Right lobe of liver (tissue), 6 donors: ENCODE results near the gene ARMC3. TPM values are rescaled to one million over a fixed set of nuclear protein-coding genes. Genes with fewer than 3 reads are reported as not detected.

Experiments used
- ATAC-seq, 4 donors: fragments of 200-7000 bp; cut with Tn5 transposase; one replicate each; pipeline ENCODE4 v1.9.1; 2020; ENCODE audit warnings: mild to moderate bottlenecking in 4 of 4, moderate library complexity in 4 of 4
- DNase-seq, 3 donors: peaks; one replicate each; pipeline ENCODE4 v3.0.0-alpha.2; 2020
- H3K27ac ChIP-seq, 3 donors: fragments of 200-600 bp; one replicate each; pipeline ENCODE4 v1.8.0; 2022
- H3K27me3 ChIP-seq, 2 donors: fragments of 200-600 bp; one replicate each; pipeline ENCODE4 v1.8.0; 2022
- H3K36me3 ChIP-seq, 4 donors: fragments of 200-600 bp; sonication (generic) in 1 of 4; one replicate each; pipeline versions ENCODE4 v1.5.1 to v1.8.0; 2017 to 2022; ENCODE audit warnings: control low read depth in 1 of 4
- H3K4me1 ChIP-seq, 4 donors: fragments of 200-600 bp; sonication (generic) in 1 of 4; one replicate each; pipeline versions ENCODE4 v1.5.1 to v1.8.0; 2017 to 2022; ENCODE audit warnings: control low read depth in 1 of 4
- H3K4me3 ChIP-seq, 3 donors: fragments of 200-600 bp; one replicate each; pipeline ENCODE4 v1.8.0; 2022
- H3K9me3 ChIP-seq, 4 donors: fragments of 200-600 bp; sonication (generic) in 1 of 4; one replicate each; pipeline versions ENCODE4 v1.5.1 to v1.8.0; 2017 to 2022; ENCODE audit warnings: control low read depth in 1 of 4
- CTCF ChIP-seq, 4 donors: fragments of 200-600 bp in 3 of 4; fragments of 450-650 bp in 1 of 4; IDR thresholded peaks; one replicate each; pipeline versions ENCODE4 v1.5.1 to v1.8.0; 2016 to 2022; ENCODE audit warnings: antibody characterized with exemption in 4 of 4, mild to moderate bottlenecking in 2 of 4
- POLR2A ChIP-seq: fragments of 450-650 bp; IDR thresholded peaks from one replicate; pipeline ENCODE4 v1.6.1; 2017; ENCODE audit warnings: antibody characterized with exemption, mild to moderate bottlenecking
- WGBS: methylation state at CpG from one replicate; pipeline ENCODE4 v1.1.6; 2018; ENCODE audit warnings: low coverage, low lambda C conversion rate; ENCODE audit not compliant: insufficient coverage; ENCODE audit errors: missing lambda C conversion rate; 5-methylcytosine and 5-hydroxymethylcytosine counted together
- intact Hi-C, 2 donors: fragments of 100-400 bp; cut with DNase I; formaldehyde crosslinking; loops; one replicate each; pipeline versions ENCODE4 v1.11.2 to v1.14.1; 2022
- total RNA-seq, 6 experiments: library from RNA; depleted of rRNA in 2 of 6; stranded (reverse); fragments of >200 nt in 2 of 6; fragmentation: NEBNext Ultra II Directional in 3 of 6; extraction: Animal tissue kit (Norgen Biotek cat#: 25700) in 3 of 6; gene quantifications; one replicate each; pipeline versions ENCODE4 v1.1.0 to v1.2.4, GENCODE V29; 2016 to 2023
- donor health status: DM: no; HTN: yes; CAD: no.
- donor health status: DM: no; HTN: no; CAD: no.
- donor health status: DM: no; HTN: no; CAD: no.
- donor health status: DM: no; HTN: yes; CAD: no.
- donor health status: DM: no; HTN: yes; CAD: no.

ARMC3 gene
- total RNA-seq, 6 experiments from 2014 or later, result not detected

- H3K36me3 ChIP-seq, result no peaks in the 10 kb centered on the region
- no peak overlapping the region for H3K27ac ChIP-seq
- ATAC-seq, result no peak
- no peaks in the 10 kb centered on the region for H3K9me3 ChIP-seq
- WGBS, result 60% methylated on average over 3 of the region's 6 CpGs
- TF ChIP-seq POLR2A (no peak), CTCF (IDR thresholded peaks at IDR 0.05) (no peak)
- intact Hi-C loops, result no loop called here
- DNase-seq, result no peak
- no peaks in the 10 kb centered on the region for H3K4me1 ChIP-seq
- no peaks in the 10 kb centered on the region for H3K27me3 ChIP-seq
- no peak overlapping the region for H3K4me3 ChIP-seq
These were observed 91.8 kb downstream of the ARMC3 start for GRCh38 chr10:23019633-23020032.

GRCh38 chr10:23021430-23021829 lies 93.6 kb downstream of the ARMC3 start:
- no peaks in the 10 kb centered on the region for H3K9me3 ChIP-seq
- no peak overlapping the region for H3K4me3 ChIP-seq
- no peaks in the 10 kb centered on the region for H3K27me3 ChIP-seq
- no peaks in the 10 kb centered on the region for H3K36me3 ChIP-seq
- H3K27ac ChIP-seq, result no peak overlapping the region
- TF ChIP-seq CTCF (IDR thresholded peaks at IDR 0.05), result no peak
- TF ChIP-seq POLR2A, result no peak
- no peaks in the 10 kb centered on the region for H3K4me1 ChIP-seq
- no peak for ATAC-seq
- no peak for DNase-seq
- WGBS, result 58% methylated on average over 2 of the region's 2 CpGs
- intact Hi-C loops, result no loop called here

GRCh38 chr10:23024002-23024401 lies 96.1 kb downstream of the ARMC3 start:
- WGBS, result 58% methylated on average over 2 of the region's 2 CpGs
- Histone ChIP-seq H3K9me3 (no peaks in the 10 kb centered on the region), H3K4me3 (no peak overlapping the region), H3K27ac (no peak overlapping the region), H3K27me3 (no peaks in the 10 kb centered on the region), H3K36me3 (no peaks in the 10 kb centered on the region), H3K4me1 (no peaks in the 10 kb centered on the region)
- no peak for DNase-seq
- no peak for ATAC-seq
- no peak for TF ChIP-seq POLR2A
- TF ChIP-seq CTCF (IDR thresholded peaks at IDR 0.05), result no peak
- intact Hi-C loops, result no loop called here

GRCh38 chr10:23031318-23031717 lies 103.5 kb downstream of the ARMC3 start:
- intact Hi-C loops, result no loop called here
- DNase-seq (no peak), ATAC-seq (no peak)
- no peak for TF ChIP-seq POLR2A
- no peak for TF ChIP-seq CTCF (IDR thresholded peaks at IDR 0.05)
- 73% methylated on average over 2 of the region's 3 CpGs for WGBS
- Histone ChIP-seq H3K27ac (no peak overlapping the region), H3K27me3 (no peaks in the 10 kb centered on the region), H3K9me3 (no peaks in the 10 kb centered on the region), H3K4me1 (no peaks in the 10 kb centered on the region), H3K4me3 (no peak overlapping the region), H3K36me3 (no peaks in the 10 kb centered on the region)

GRCh38 chr10:23034790-23035189 lies 106.9 kb downstream of the ARMC3 start:
- intact Hi-C loops, result no loop called here
- H3K27ac ChIP-seq, result no peak overlapping the region
- H3K27me3 ChIP-seq, result no peaks in the 10 kb centered on the region
- DNase-seq (no peak), ATAC-seq (no peak)
- TF ChIP-seq CTCF (IDR thresholded peaks at IDR 0.05), result no peak
- TF ChIP-seq POLR2A, result no peak
- no peaks in the 10 kb centered on the region for H3K36me3 ChIP-seq
- no peaks in the 10 kb centered on the region for H3K9me3 ChIP-seq
- H3K4me3 ChIP-seq, result no peak overlapping the region
- H3K4me1 ChIP-seq, result no peaks in the 10 kb centered on the region
